HepG2 (cell line): Measurements from ENCODE around the gene URAD. TPM values are rescaled to one million over a fixed set of nuclear protein-coding genes. Genes with fewer than 3 reads are reported as not detected.
A peak's percentile ranks its signal among the peaks of the same experiment; 100 is the strongest.

ENCODE experiments used
- ATAC-seq: fragments of 200-7000 bp; cut with Tn5 transposase; 3 replicates; pipeline ENCODE4 v1.9.1; 2020; ENCODE audit warnings: mild to moderate bottlenecking, moderate library complexity
- BruUV-seq: library from RNA; stranded (reverse); fragments of 400-500 nt; replicated peaks from 2 replicates; lab custom pipeline; 2021; lab: Mats Ljungman, UMichigan
- CTCF ChIA-PET: fragments of 300-600 bp; formaldehyde crosslinking; extraction: SDS; loops from one replicate; lab custom pipeline; 2021; ENCODE audit warnings: low total read pairs, inconsistent platforms, low intra/inter-chr PET ratio; lab: Yijun Ruan, JAX
- POLR2A ChIA-PET: fragments of 350-600 bp; sonication (Branson Sonifier 250); formaldehyde crosslinking; loops from one replicate; lab custom pipeline; 2020; ENCODE audit warnings: antibody characterized with exemption, inconsistent platforms; lab: Yijun Ruan, JAX
- DNase-seq: peaks from one replicate; pipeline ENCODE4 v3.0.0-alpha.2; 2015; ENCODE audit warnings: low spot score
- FAIRE-seq: peaks from 3 replicates; lab custom pipeline; 2011; peaks lifted over from hg19 to GRCh38; lab: Jason Lieb, UNC
- H2AFZ ChIP-seq: one replicate; pipeline ENCODE4 v1.6.1; 2011; ENCODE audit warnings: low read length, inconsistent platforms
- H3K27ac ChIP-seq: fragments of 300-600 bp; 3 replicates; pipeline ENCODE4 v1.8.0; 2011; ENCODE audit warnings: mixed run types, mild to moderate bottlenecking, mixed read lengths, low read length, inconsistent platforms; ENCODE audit not compliant: insufficient read depth; ENCODE audit errors: extremely low read length
- H3K27me3 ChIP-seq, 2 experiments: fragments of 200-600 bp in 1 of 2; 2 replicates in 1 of 2; 3 replicates in 1 of 2; pipeline versions ENCODE4 v1.6.0 to v1.8.0; 2011; ENCODE audit warnings: low read length in 2 of 2, mild to moderate bottlenecking in 2 of 2, moderate library complexity in 2 of 2, inconsistent platforms in 1 of 2; ENCODE audit not compliant: insufficient read depth in 2 of 2, control insufficient read depth in 1 of 2
- H3K36me3 ChIP-seq, 2 experiments: fragments of 200-600 bp in 1 of 2; replicated peaks in 1 of 2; 2 replicates in 1 of 2; 3 replicates in 1 of 2; pipeline versions ENCODE4 v1.5.1 to v1.8.0; 2011; ENCODE audit warnings: low read length in 2 of 2, inconsistent platforms in 1 of 2; ENCODE audit not compliant: insufficient read depth in 2 of 2, control insufficient read depth in 1 of 2
- H3K4me1 ChIP-seq: 2 replicates; pipeline ENCODE4 v1.5.1; 2012; ENCODE audit warnings: low read length, inconsistent platforms; ENCODE audit not compliant: insufficient read depth
- H3K4me2 ChIP-seq: 2 replicates; pipeline ENCODE4 v1.6.0; 2011; ENCODE audit warnings: low read depth, low read length, inconsistent platforms
- H3K4me3 ChIP-seq, 3 experiments: fragments of 200-600 bp in 1 of 3; sonication (generic), shearing (Covaris generic) in 1 of 3; replicated peaks in 1 of 3; 2 replicates each; pipeline ENCODE4 v1.5.1; 2011 to 2016; ENCODE audit warnings: low read length in 3 of 3, inconsistent platforms in 2 of 3, low read depth in 2 of 3, mild to moderate bottlenecking in 2 of 3, control low read depth in 1 of 3, mixed read lengths in 1 of 3; ENCODE audit not compliant: insufficient read depth in 1 of 3
- H3K79me2 ChIP-seq: one replicate; pipeline ENCODE4 v1.6.1; 2011; ENCODE audit warnings: low read length, inconsistent platforms; ENCODE audit not compliant: insufficient read depth
- H3K9ac ChIP-seq: 2 replicates; pipeline ENCODE4 v1.6.0; 2011; ENCODE audit warnings: mild to moderate bottlenecking, low read depth, low read length, inconsistent platforms; ENCODE audit not compliant: insufficient read depth
- H3K9me3 ChIP-seq: 2 replicates; pipeline ENCODE4 v1.5.1; 2012; ENCODE audit warnings: mild to moderate bottlenecking, low read length
- H4K20me1 ChIP-seq: 2 replicates; pipeline ENCODE4 v1.6.0; 2011; ENCODE audit warnings: inconsistent platforms, mild to moderate bottlenecking, low read length, moderate library complexity; ENCODE audit not compliant: insufficient read depth
- FOXP1 ChIP-seq, 2 experiments: fragments of 450-650 bp in 1 of 2; IDR thresholded peaks; 2 replicates each; pipeline ENCODE4 v1.6.1; 2017 to 2018; ENCODE audit warnings: antibody characterized with exemption in 1 of 2
- IRF2 ChIP-seq: IDR thresholded peaks from 2 replicates; pipeline ENCODE4 v1.6.1; 2018; ENCODE audit warnings: missing genetic modification reagents, missing compliant biosample characterization
- MTA3 ChIP-seq: sonication (generic); formaldehyde crosslinking; IDR thresholded peaks from 2 replicates; pipeline ENCODE4 v1.4.0; 2020; ENCODE audit warnings: missing genetic modification reagents
- MTERF4 ChIP-seq: sonication (generic); formaldehyde crosslinking; IDR thresholded peaks from 2 replicates; pipeline ENCODE4 v1.8.0; 2023; ENCODE audit warnings: mild to moderate bottlenecking, missing genetic modification reagents
- MTF1 ChIP-seq: sonication (generic); formaldehyde crosslinking; IDR thresholded peaks from 2 replicates; pipeline ENCODE4 v1.5.0; 2020; ENCODE audit warnings: missing genetic modification reagents
- U2AF1 ChIP-seq: fragments of 200-400 bp; formaldehyde crosslinking; optimal IDR thresholded peaks from 2 replicates; pipeline ENCODE3; 2017; ENCODE audit warnings: mild to moderate bottlenecking, low read depth, low read length
- ZNF367 ChIP-seq: sonication (generic); formaldehyde crosslinking; IDR thresholded peaks from 2 replicates; pipeline ENCODE4 v1.4.0; 2020; ENCODE audit warnings: missing genetic modification reagents, borderline replicate concordance
- ZNF790 ChIP-seq: sonication (generic); formaldehyde crosslinking; IDR thresholded peaks from 2 replicates; pipeline ENCODE4 v1.8.0; 2022; ENCODE audit warnings: missing genetic modification reagents, mild to moderate bottlenecking, borderline replicate concordance
- ZSCAN12 ChIP-seq: sonication (generic); formaldehyde crosslinking; IDR thresholded peaks from 2 replicates; pipeline ENCODE4 v1.9.0; 2021; ENCODE audit warnings: mild to moderate bottlenecking, missing genetic modification reagents
- WGBS: methylation state at CpG from one replicate; pipeline ENCODE4 v1.1.6; 2017; ENCODE audit warnings: low lambda C conversion rate; 5-methylcytosine and 5-hydroxymethylcytosine counted together
- in situ Hi-C: cut with HindIII; loops from 2 replicates; pipeline ENCODE4 v1.10.0; 2017; ENCODE audit warnings: low pct_unique_long_range_greater_than_20kb; ENCODE audit not compliant: extremely low pct_ligation_motif_present
- intact Hi-C: fragments of 100-400 bp; cut with micrococcal nuclease; formaldehyde crosslinking; loops from one replicate; pipeline ENCODE4 v1.10.0; 2022; ENCODE audit not compliant: unreplicated experiment
- polyA plus RNA-seq, 8 experiments: library from polyadenylated mRNA; depleted of rRNA in 3 of 8; stranded (reverse) in 7 of 8; unstranded in 1 of 8; fragments of >200 nt; fragmentation: Illumina TruSeq in 4 of 8; extraction: Trizol in 4 of 8; gene quantifications; 2 replicates each; pipeline versions ENCODE4 v1.2.1 to v1.2.3, GENCODE V29; 2011 to 2016; ENCODE audit warnings: low read depth in 4 of 8, missing spikeins in 1 of 8, mixed read lengths in 1 of 8; ENCODE audit not compliant: insufficient read depth in 1 of 8
- total RNA-seq, 5 experiments: library from RNA; depleted of rRNA; stranded (reverse); fragments of >200 nt; fragmentation: Illumina TruSeq; extraction: Trizol; gene quantifications; 2 replicates each; pipeline ENCODE4 v1.2.3, GENCODE V29; 2016; ENCODE audit warnings: low read depth in 1 of 5

The URAD gene
- total and polyA plus RNA-seq, 2 of the 13 experiments (the other 11 are each of a cell fraction or from before 2014, with no cell fraction given): not detected

GRCh38 chr13:27967203-27967735 is 21.2 kb downstream of the URAD start:
- intact Hi-C loops: no loop called here
- Histone ChIP-seq H2AFZ (no peak overlapping the region), H3K36me3 (no peaks in the 10 kb centered on the region), H3K27ac (no peak overlapping the region), H3K9me3 (no peaks in the 10 kb centered on the region), H3K27me3 (peaks cover 19 to 65% of the 10 kb centered on the region in 2 experiments)
- WGBS: 51% methylated on average over 15 of the region's 18 CpGs
- CTCF ChIA-PET: no interaction called here
- no peak for TF ChIP-seq MTA3 (CRISPR knock-in tag)
- TF ChIP-seq FOXP1 (IDR thresholded peaks at IDR 0.05): no peak
- no peak for TF ChIP-seq FOXP1 (CRISPR knock-in tag; IDR thresholded peaks at IDR 0.05)
- no peak for TF ChIP-seq IRF2 (CRISPR knock-in tag)
- TF ChIP-seq ZSCAN12: no peak
- TF ChIP-seq MTF1 (CRISPR knock-in tag): no peak
- TF ChIP-seq ZNF790: no peak
- no peak for TF ChIP-seq ZNF367 (CRISPR knock-in tag)
- TF ChIP-seq U2AF1: no peak
- no peak for TF ChIP-seq MTERF4 (CRISPR knock-in tag)
- TF ChIP-seq, all 625 proteins: peak for 0
- in situ Hi-C loops: loop anchor here (25.0 kb wide), 1 partner anchor 1005 kb away; no protein-coding TSS in a partner anchor
- no peaks in the 10 kb centered on the region for H4K20me1 ChIP-seq
- H3K4me3 ChIP-seq: peak overlapping the region in 1 of 3 experiments; percentile 60; a peak in 1 of 6 replicates
- FAIRE-seq (no peak), DNase-seq (no peak), ATAC-seq (no peak)
- POLR2A ChIA-PET: no interaction called here
- BruUV-seq: no TSS peak
- H3K79me2 ChIP-seq: no peaks in the 10 kb centered on the region
- H3K4me1 ChIP-seq: peaks cover 38% of the 10 kb centered on the region
- 0 out of 2 replicates have a peak overlapping the region, but pooled peaks have one; percentile 68 for H3K4me2 ChIP-seq
- H3K9ac ChIP-seq: no peak overlapping the region
